ENCODE results near the gene SPINK5.
"Not testable (repeated sequence)": the region's sequence is repeated elsewhere in the genome, so short reads cannot be mapped to it uniquely, and the experiment has no call there.

Gene SPINK5

GRCh38 chr5:148042881-148043280, 20.9 kb upstream of the SPINK5 start:
- Histone ChIP-seq H3K4me3 (ENCODE audit: low read depth in 1 of 2, low read length in 2 of 2) (no peak overlapping the region), H3K4me1 (ENCODE audit: insufficient read depth, low read length) (no peaks in the 10 kb centered on the region), H3K27ac (ENCODE audit: low read length) (no peak overlapping the region), H3K4me2 (ENCODE audit: insufficient read depth, low read length) (no peak overlapping the region), H3K9ac (ENCODE audit: low read depth, low read length) (no peak overlapping the region), H3K27me3 (ENCODE audit: insufficient read depth, low read length, poor library complexity) (no peaks in the 10 kb centered on the region), H3K36me3 (ENCODE audit: insufficient read depth, low read length) (no peaks in the 10 kb centered on the region), H3K79me2 (ENCODE audit: insufficient read depth, low read length) (no peaks in the 10 kb centered on the region), H2AFZ (ENCODE audit: low read depth, low read length) (no peak overlapping the region), H4K20me1 (ENCODE audit: insufficient read depth, low read length) (no peaks in the 10 kb centered on the region), H3K9me3 (ENCODE audit: insufficient read depth, low read length, severe bottlenecking) (no peaks in the 10 kb centered on the region)
- no peak for ATAC-seq (ENCODE audit: insufficient read depth, low read depth)
- TF ChIP-seq EZH2 (IDR thresholded peaks at IDR 0.05; ENCODE audit: borderline replicate concordance, low read depth, low read length, severe bottlenecking): no peak
- no peak for TF ChIP-seq CTCF (IDR thresholded peaks at IDR 0.05; ENCODE audit: borderline replicate concordance, extremely low read depth, low read length, poor library complexity, severe bottlenecking)
- DNase-seq: no peak

GRCh38 chr5:148043705-148044104, 20.1 kb upstream of the SPINK5 start:
- Histone ChIP-seq H3K27ac (ENCODE audit: low read length) (no peak overlapping the region), H3K4me1 (ENCODE audit: insufficient read depth, low read length) (no peaks in the 10 kb centered on the region), H3K9ac (ENCODE audit: low read depth, low read length) (no peak overlapping the region), H2AFZ (ENCODE audit: low read depth, low read length) (no peak overlapping the region), H3K4me3 (ENCODE audit: low read depth in 1 of 2, low read length in 2 of 2) (no peak overlapping the region), H3K36me3 (ENCODE audit: insufficient read depth, low read length) (no peaks in the 10 kb centered on the region), H3K79me2 (ENCODE audit: insufficient read depth, low read length) (no peaks in the 10 kb centered on the region), H4K20me1 (ENCODE audit: insufficient read depth, low read length) (no peaks in the 10 kb centered on the region), H3K9me3 (ENCODE audit: insufficient read depth, low read length, severe bottlenecking) (no peaks in the 10 kb centered on the region), H3K27me3 (ENCODE audit: insufficient read depth, low read length, poor library complexity) (no peaks in the 10 kb centered on the region), H3K4me2 (ENCODE audit: insufficient read depth, low read length) (no peak overlapping the region)
- ATAC-seq (ENCODE audit: insufficient read depth, low read depth): no peak
- TF ChIP-seq EZH2 (IDR thresholded peaks at IDR 0.05; ENCODE audit: borderline replicate concordance, low read depth, low read length, severe bottlenecking) (no peak), CTCF (IDR thresholded peaks at IDR 0.05; ENCODE audit: borderline replicate concordance, extremely low read depth, low read length, poor library complexity, severe bottlenecking) (no peak)
- DNase-seq: no peak

GRCh38 chr5:148055160-148055559, 8.6 kb upstream of the SPINK5 start:
- not testable (repeated sequence) for DNase-seq; H3K27ac ChIP-seq (ENCODE audit: low read length); H3K79me2 ChIP-seq (ENCODE audit: insufficient read depth, low read length); H3K4me2 ChIP-seq (ENCODE audit: insufficient read depth, low read length); H3K27me3 ChIP-seq (ENCODE audit: insufficient read depth, low read length, poor library complexity); H3K9ac ChIP-seq (ENCODE audit: low read depth, low read length); ATAC-seq (ENCODE audit: insufficient read depth, low read depth); H4K20me1 ChIP-seq (ENCODE audit: insufficient read depth, low read length); H3K4me3 ChIP-seq (ENCODE audit: low read depth in 1 of 2, low read length in 2 of 2); H2AFZ ChIP-seq (ENCODE audit: low read depth, low read length); H3K36me3 ChIP-seq (ENCODE audit: insufficient read depth, low read length); H3K4me1 ChIP-seq (ENCODE audit: insufficient read depth, low read length)
- peaks cover 17% of the 10 kb centered on the region for H3K9me3 ChIP-seq (ENCODE audit: insufficient read depth, low read length, severe bottlenecking)

DNA sequence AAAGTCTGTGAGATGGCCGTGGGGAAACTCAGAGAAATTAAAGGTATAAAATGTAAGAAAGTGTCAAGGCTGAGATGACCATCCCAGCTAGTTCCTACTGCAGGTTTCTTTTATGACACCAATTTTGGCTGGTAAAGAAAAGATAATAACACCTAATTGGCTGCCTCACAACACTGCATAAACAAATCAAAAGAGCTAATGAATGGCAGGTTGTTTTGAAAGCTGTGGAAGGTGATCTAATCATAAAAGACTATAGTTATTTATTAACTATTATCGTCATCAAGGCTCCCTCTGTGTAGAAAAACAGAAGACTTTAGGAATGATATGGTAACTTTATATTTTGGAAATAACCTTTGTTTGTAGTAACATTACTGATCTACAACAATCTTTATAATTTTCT, 3.5 kb upstream of the SPINK5 start:
- Histone ChIP-seq H3K4me2 (ENCODE audit: insufficient read depth, low read length) (no peak overlapping the region), H3K79me2 (ENCODE audit: insufficient read depth, low read length) (no peaks in the 10 kb centered on the region), H3K9me3 (ENCODE audit: insufficient read depth, low read length, severe bottlenecking) (peaks cover 5% of the 10 kb centered on the region), H2AFZ (ENCODE audit: low read depth, low read length) (no peak overlapping the region), H3K27ac (ENCODE audit: low read length) (no peak overlapping the region), H4K20me1 (ENCODE audit: insufficient read depth, low read length) (no peaks in the 10 kb centered on the region), H3K27me3 (ENCODE audit: insufficient read depth, low read length, poor library complexity) (no peaks in the 10 kb centered on the region), H3K9ac (ENCODE audit: low read depth, low read length) (no peak overlapping the region), H3K4me1 (ENCODE audit: insufficient read depth, low read length) (no peaks in the 10 kb centered on the region), H3K36me3 (ENCODE audit: insufficient read depth, low read length) (no peaks in the 10 kb centered on the region), H3K4me3 (ENCODE audit: low read depth in 1 of 2, low read length in 2 of 2) (no peak overlapping the region)
- DNase-seq (no peak), ATAC-seq (ENCODE audit: insufficient read depth, low read depth) (no peak)
- TF ChIP-seq EZH2 (IDR thresholded peaks at IDR 0.05; ENCODE audit: borderline replicate concordance, low read depth, low read length, severe bottlenecking) (no peak), CTCF (IDR thresholded peaks at IDR 0.05; ENCODE audit: borderline replicate concordance, extremely low read depth, low read length, poor library complexity, severe bottlenecking) (no peak)

All from DND-41 (cell line).